Left colon (tissue), 2 donors: ENCODE results near the gene ATP4A. TPM values are rescaled to one million over a fixed set of nuclear protein-coding genes. Genes with fewer than 3 reads are reported as not detected.
"Not testable (repeated sequence)": the region's sequence is repeated elsewhere in the genome, so short reads cannot be mapped to it uniquely, and the experiment has no call there.

Source experiments
- ATAC-seq: fragments of 200-7000 bp; cut with Tn5 transposase; one replicate; pipeline ENCODE4 v1.9.1; 2020; ENCODE audit warnings: mild to moderate bottlenecking, moderate library complexity
- DNase-seq, 2 donors: peaks; one replicate each; pipeline ENCODE4 v3.0.0-alpha.2; 2020
- intact Hi-C, 2 donors: fragments of 100-400 bp; cut with DNase I in 1 of 2; cut with micrococcal nuclease in 1 of 2; formaldehyde crosslinking; loops; one replicate each; pipeline versions ENCODE4 v1.11.2 to v1.14.0; 2022; cut with DNase I, micrococcal nuclease
- long read RNA-seq: library from polyadenylated mRNA; unstranded; transcript quantifications from one replicate; pipeline ENCODE4 v2.0.0, GENCODE V29; 2021
- total RNA-seq, 2 donors: library from RNA; stranded (reverse); fragmentation: NEBNext Ultra II Directional; extraction: Animal tissue kit (Norgen Biotek cat#: 25700); gene quantifications; one replicate each; pipeline ENCODE4 v1.2.1, GENCODE V29; 2021
- donor health status: DM: no; HTN: no; CAD: no.
- donor health status: DM: yes; HTN: yes; CAD: no.

ATP4A gene
- not detected for total RNA-seq
- long read RNA-seq: 0 reads

DNA sequence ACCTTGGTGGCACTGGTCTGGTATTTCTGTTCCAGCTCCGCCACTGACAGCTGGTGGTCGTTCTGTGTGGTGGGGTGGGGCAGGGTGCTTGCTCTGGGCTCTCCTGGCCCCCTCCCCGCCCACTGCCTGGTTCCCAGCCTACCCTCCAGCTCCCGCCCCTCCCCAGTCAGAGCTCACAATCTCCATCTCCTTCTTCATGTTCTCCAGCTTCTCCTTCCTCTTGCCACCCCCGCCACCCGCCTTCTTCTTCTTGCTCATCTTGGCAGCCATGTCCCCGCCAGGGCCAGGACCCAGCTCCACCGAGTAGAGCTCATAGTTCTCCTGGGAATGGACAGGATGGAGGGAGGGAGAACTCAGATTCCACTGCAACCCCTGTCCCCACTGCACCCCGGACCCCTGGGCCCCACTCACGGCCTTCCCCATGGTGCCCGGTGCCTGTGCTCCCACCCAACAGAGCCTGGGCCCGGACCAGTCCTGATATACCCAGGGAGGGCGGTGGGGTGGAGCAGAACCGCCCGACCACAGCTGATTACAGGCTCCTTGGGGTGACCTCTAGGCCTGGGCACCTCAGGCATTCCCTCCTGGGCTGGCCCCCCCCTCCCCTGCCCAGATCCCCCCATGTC, at the start of gene ATP4A:
ATP4A (minus strand) TSS at position 452 of the 623 bp plus-strand sequence; CDS start at position 423, 29 bp downstream.
- intact Hi-C loops: no loop called here
- no peak for DNase-seq
- no peak for ATAC-seq

GRCh38 chr19:35612559-35613321, 49.3 kb upstream of the ATP4A start, which contains the start of gene HAUS5:
TSS of gene HAUS5 (plus strand) at chr19:35612735. CDS start at chr19:35612795, 60 bp downstream.
- intact Hi-C loops: no loop called here
- peak; percentile 88 to 95 for DNase-seq
- peak; percentile 99 for ATAC-seq

DNA sequence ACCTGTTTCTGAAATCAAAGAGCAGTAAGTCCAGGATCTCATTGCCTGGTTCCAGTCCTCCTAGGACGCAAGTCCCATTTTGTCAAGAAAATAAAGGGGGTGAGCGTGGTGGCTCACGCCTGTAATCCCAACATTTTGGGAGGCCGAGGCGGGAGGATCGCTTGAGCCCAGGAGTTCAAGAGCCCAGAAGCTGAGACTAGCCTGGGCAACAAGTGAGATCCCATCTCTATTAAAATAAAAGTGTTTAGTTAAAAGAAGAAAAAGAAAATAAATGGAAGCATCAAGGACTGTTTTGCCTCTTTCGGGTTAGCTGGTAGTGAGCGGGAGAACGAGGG, 48.7 kb upstream of the ATP4A start:
- DNase-seq: no peak
- intact Hi-C loops: no loop called here
- ATAC-seq: no peak

DNA sequence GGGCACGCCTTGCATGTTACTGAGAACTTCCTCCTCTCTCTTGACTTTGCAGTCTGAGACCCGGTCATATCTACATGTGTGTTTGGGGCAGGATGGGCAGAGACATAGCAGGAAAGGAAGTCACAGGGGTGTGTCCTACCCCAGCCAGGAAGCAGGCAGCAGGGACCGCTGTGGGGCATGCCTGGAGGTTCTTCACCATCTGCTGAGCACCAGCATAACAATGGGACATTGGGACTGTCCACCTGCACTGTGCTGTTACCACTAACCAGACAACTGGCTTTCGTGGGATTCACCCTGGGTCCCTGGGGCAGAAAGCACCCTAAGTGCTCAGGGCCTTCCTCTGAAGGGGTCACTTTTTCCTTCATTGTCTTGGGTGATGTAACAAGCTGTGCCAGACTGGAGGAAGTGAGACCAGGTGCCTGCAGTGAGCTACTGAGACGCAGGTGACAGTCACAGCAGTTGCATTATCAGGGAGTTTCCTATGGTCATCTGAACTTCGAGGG, 46.4 kb upstream of the ATP4A start:
- ATAC-seq (no peak), DNase-seq (no peak)
- intact Hi-C loops: no loop called here

DNA sequence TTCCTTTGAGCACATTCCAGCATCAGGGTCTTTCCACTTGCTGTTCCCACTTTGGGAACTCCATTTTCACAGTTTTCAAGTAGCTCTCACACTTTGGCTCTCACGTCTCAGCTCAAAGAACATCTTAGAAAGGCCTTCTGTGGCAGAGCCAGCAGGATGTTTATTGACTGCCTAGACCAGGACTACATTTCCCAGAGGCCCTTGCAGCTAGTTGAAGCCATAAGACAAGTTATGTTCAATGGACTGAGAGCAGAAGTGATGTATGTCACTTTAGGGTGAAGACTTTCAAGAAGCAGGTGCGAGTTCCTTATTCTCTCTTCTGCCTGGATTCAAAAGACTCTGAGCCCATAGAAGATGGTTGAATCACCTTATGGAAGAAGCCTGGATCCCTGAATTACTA, 44.8 kb upstream of the ATP4A start:
- DNase-seq: no peak
- intact Hi-C loops: no loop called here
- ATAC-seq: no peak

GRCh38 chr19:35607661-35608060, 44.2 kb upstream of the ATP4A start:
- DNase-seq (no peak), ATAC-seq (no peak)
- intact Hi-C loops: no loop called here

DNA sequence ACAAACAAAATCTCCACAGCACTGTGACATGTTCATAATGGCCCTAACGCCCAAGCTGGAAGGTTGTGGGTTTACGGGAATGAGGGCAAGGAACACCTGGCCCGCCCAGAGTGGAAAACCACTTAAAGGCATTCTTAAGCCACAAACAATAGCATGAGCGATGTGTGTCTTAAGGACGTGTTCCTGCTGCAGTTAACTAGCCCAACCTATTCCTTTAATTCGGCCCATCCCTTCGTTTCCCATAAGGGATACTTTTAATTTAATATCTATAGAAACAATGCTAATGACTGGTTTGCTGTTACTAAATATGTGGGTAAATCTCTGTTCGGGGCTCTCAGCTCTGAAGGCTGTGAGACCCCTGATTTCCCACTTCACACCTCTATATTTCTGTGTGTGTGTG, 43.7 kb upstream of the ATP4A start:
- DNase-seq, ATAC-seq, intact Hi-C loops: not testable (repeated sequence)

- intact Hi-C loops: not testable (repeated sequence)
Measured at GRCh38 chr19:35604436-35604835, 41.0 kb upstream of the ATP4A start.

DNA sequence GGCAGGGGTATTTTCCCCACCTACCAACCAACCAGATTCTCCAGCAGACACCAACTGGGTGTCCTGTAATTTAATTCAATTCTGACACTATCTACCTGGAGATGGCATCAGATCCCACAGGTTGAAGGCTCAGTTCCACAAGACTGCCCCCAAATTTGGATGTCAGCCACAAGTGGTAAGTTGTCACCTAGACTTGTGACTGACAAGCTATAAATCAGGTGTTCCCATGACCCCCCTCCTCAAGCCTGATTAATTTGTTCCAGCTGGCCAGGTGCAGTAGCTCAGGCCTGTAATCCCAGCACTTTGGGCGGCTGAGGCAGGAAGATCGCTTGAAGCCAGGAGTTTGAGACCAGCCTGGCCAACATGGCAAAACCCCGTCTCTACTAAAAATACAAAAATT, 38.5 kb upstream of the ATP4A start:
- no peak for DNase-seq
- intact Hi-C loops: no loop called here
- ATAC-seq: no peak

More at GRCh38 chr19:35604436-35604835, 41.0 kb upstream of the ATP4A start:
- ATAC-seq, DNase-seq: not testable (repeated sequence)

- intact Hi-C loops: no loop called here
- DNase-seq (no peak), ATAC-seq (no peak)
Measured at GRCh38 chr19:35596366-35596999, 33.0 kb upstream of the ATP4A start.

- ATAC-seq (no peak), DNase-seq (no peak)
- intact Hi-C loops: no loop called here
Measured at GRCh38 chr19:35595928-35596327, 32.5 kb upstream of the ATP4A start.

- ATAC-seq, intact Hi-C loops: not testable (repeated sequence)
Measured at GRCh38 chr19:35595026-35595425, 31.6 kb upstream of the ATP4A start.

DNA sequence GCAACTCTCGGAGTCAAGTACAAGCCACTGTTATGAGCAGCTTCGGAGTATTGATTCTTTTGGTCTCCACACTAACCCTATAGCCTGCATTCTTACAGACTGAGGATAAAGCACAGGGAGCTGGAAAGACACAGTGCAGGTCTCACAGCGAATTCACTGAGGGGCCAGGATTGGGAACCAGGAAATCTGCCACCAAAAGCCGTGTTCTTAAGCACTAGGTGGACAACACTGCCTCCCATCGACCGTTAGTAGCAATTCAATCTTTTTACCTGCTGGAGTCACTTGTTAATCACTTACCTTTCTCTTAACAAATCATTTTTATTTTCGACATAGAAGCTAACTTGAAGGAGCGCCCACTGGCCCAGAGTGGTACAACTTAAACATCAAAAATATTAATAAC, 28.8 kb upstream of the ATP4A start:
- ATAC-seq: no peak
- intact Hi-C loops: no loop called here
- no peak for DNase-seq

More at GRCh38 chr19:35595026-35595425, 31.6 kb upstream of the ATP4A start:
- not testable (repeated sequence) for DNase-seq

GRCh38 chr19:35590875-35591274, 27.4 kb upstream of the ATP4A start:
- intact Hi-C loops: no loop called here
- ATAC-seq: no peak
- no peak for DNase-seq

GRCh38 chr19:35587321-35587720, 23.9 kb upstream of the ATP4A start:
- ATAC-seq (no peak), DNase-seq (no peak)
- intact Hi-C loops: no loop called here

GRCh38 chr19:35585848-35586247, 22.4 kb upstream of the ATP4A start, which contains the start of gene PMIS2:
TSS of gene PMIS2 (plus strand) at chr19:35586173. CDS start at chr19:35586260, 87 bp downstream.
- no peak for DNase-seq
- no peak for ATAC-seq

GRCh38 chr19:35582760-35583159, 19.3 kb upstream of the ATP4A start:
- no peak for ATAC-seq
- DNase-seq: no peak
- intact Hi-C loops: no loop called here

More at GRCh38 chr19:35585848-35586247, 22.4 kb upstream of the ATP4A start, which contains the start of gene PMIS2:
- intact Hi-C loops: no loop called here

GRCh38 chr19:35578707-35579106, 15.2 kb upstream of the ATP4A start:
- ATAC-seq: no peak
- intact Hi-C loops: no loop called here
- DNase-seq: no peak

GRCh38 chr19:35577918-35578317, 14.5 kb upstream of the ATP4A start:
- DNase-seq: no peak
- ATAC-seq: no peak
- intact Hi-C loops: no loop called here
